Measurements from ENCODE around the gene ELFN2. TPM values are rescaled to one million over a fixed set of nuclear protein-coding genes. Genes with fewer than 3 reads are reported as not detected.

The ELFN2 gene
- total and polyA plus RNA-seq, 2 of the 13 experiments (the other 11 are each of a cell fraction or from before 2014, with no cell fraction given) = 0.01 TPM; not detected in 1

GRCh38 chr22:37425369-37425768 is 1.9 kb downstream of the ELFN2 start:
- WGBS (ENCODE audit: low lambda C conversion rate) = 20% methylated on average over 6 of the region's 11 CpGs
- Histone ChIP-seq H3K4me1 (ENCODE audit: insufficient read depth, low read length) (no peaks in the 10 kb centered on the region), H3K4me2 (ENCODE audit: low read depth, low read length) (no peak overlapping the region), H4K20me1 (ENCODE audit: insufficient read depth, low read length) (peaks cover 7% of the 10 kb centered on the region; the same call in 1 of the 2 replicates), H3K36me3 (replicated peaks in 1 of 2; ENCODE audit: control insufficient read depth in 1 of 2, insufficient read depth in 2 of 2, low read length in 2 of 2) (no peaks in the 10 kb centered on the region), H3K79me2 (ENCODE audit: insufficient read depth, low read length) (no peaks in the 10 kb centered on the region), H3K27me3 (ENCODE audit: control insufficient read depth in 1 of 2, insufficient read depth in 2 of 2, low read length in 2 of 2) (peaks cover 15 to 62% of the 10 kb centered on the region in 2 experiments), H3K9ac (ENCODE audit: insufficient read depth, low read depth, low read length) (no peak overlapping the region), H3K9me3 (ENCODE audit: low read length) (no peaks in the 10 kb centered on the region), H3K27ac (ENCODE audit: extremely low read length, insufficient read depth, low read length) (no peak overlapping the region), H2AFZ (ENCODE audit: low read length) (no peak overlapping the region), H3K4me3 (replicated peaks in 1 of 3; ENCODE audit: insufficient read depth in 1 of 3, low read depth in 2 of 3, low read length in 3 of 3) (no peak overlapping the region)
- in situ Hi-C loops (cut with HindIII; ENCODE audit: extremely low pct_ligation_motif_present, low pct_unique_long_range_greater_than_20kb) (no loop called here), intact Hi-C loops (cut with micrococcal nuclease; ENCODE audit: unreplicated experiment) (no loop called here)
- BruUV-seq (replicated peaks) = no TSS peak
- FAIRE-seq (no peak), DNase-seq (ENCODE audit: low spot score) (no peak), ATAC-seq (no peak)
- CTCF ChIA-PET (ENCODE audit: low intra/inter-chr PET ratio, low total read pairs) = no interaction called here
- no peak for TF ChIP-seq PBX3 (CRISPR knock-in tag; IDR thresholded peaks at IDR 0.05; ENCODE audit: borderline replicate concordance)
- no peak for TF ChIP-seq SIX4 (CRISPR knock-in tag; IDR thresholded peaks at IDR 0.05)
- TF ChIP-seq CREB1 (IDR thresholded peaks at IDR 0.05) = peak; percentile 97
- no peak for TF ChIP-seq CREB1 (CRISPR knock-in tag; IDR thresholded peaks at IDR 0.05)
- TF ChIP-seq ZKSCAN8 (CRISPR knock-in tag; IDR thresholded peaks at IDR 0.05; ENCODE audit: borderline replicate concordance) = no peak
- TF ChIP-seq KLF15 (CRISPR knock-in tag; IDR thresholded peaks at IDR 0.05; ENCODE audit: borderline replicate concordance) = no peak
- no peak for TF ChIP-seq GABPA (IDR thresholded peaks at IDR 0.05; ENCODE audit: low read depth, low read length)
- no peak for TF ChIP-seq GABPA (CRISPR knock-in tag; IDR thresholded peaks at IDR 0.05; ENCODE audit: low read depth)
- no peak for TF ChIP-seq ZNF598 (CRISPR knock-in tag; IDR thresholded peaks at IDR 0.05; ENCODE audit: borderline replicate concordance)
- TF ChIP-seq ZNF737 (CRISPR knock-in tag; IDR thresholded peaks at IDR 0.05; ENCODE audit: borderline replicate concordance) = no peak
- TF ChIP-seq ZFP41 (CRISPR knock-in tag; IDR thresholded peaks at IDR 0.05; ENCODE audit: borderline replicate concordance) = no peak
- peak; percentile 94 for TF ChIP-seq ATF7 (IDR thresholded peaks at IDR 0.05)
- no peak for TF ChIP-seq ATF7 (CRISPR knock-in tag; IDR thresholded peaks at IDR 0.05)
- TF ChIP-seq PRMT3 (CRISPR knock-in tag; IDR thresholded peaks at IDR 0.05; ENCODE audit: borderline replicate concordance, low read depth) = no peak
- TF ChIP-seq ZNF749 (CRISPR knock-in tag; IDR thresholded peaks at IDR 0.05; ENCODE audit: borderline replicate concordance) = no peak
- POLR2A ChIA-PET = no interaction called here

Data from HepG2 (cell line).